Epidermal melanocyte (primary cell): ENCODE data around the gene VAV3.

Source experiments
- DNase-seq: peaks from one replicate; pipeline ENCODE4 v3.0.0; 2011; ENCODE audit warnings: low spot score; ENCODE audit not compliant: insufficient read length

Gene VAV3

DNA sequence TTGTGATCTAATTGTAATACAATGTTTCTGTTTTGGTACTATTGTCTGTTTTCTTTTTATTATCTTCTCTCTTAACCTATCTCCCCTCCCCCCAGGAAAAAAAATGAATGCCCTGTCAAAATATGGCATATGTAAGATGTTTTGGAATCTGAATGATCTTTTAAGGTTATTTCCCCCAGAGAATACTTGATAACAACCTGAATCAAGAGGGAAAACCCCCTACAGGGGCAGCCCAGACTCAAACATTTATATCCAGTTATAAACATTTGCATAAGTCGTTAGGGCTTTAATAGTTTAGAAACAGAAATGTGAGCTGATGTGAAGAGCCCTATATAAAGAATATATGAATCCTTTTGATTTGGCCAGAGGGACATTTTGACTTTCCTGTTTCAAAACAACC is 169.5 kb downstream of the VAV3 start:
- no peak for DNase-seq

DNA sequence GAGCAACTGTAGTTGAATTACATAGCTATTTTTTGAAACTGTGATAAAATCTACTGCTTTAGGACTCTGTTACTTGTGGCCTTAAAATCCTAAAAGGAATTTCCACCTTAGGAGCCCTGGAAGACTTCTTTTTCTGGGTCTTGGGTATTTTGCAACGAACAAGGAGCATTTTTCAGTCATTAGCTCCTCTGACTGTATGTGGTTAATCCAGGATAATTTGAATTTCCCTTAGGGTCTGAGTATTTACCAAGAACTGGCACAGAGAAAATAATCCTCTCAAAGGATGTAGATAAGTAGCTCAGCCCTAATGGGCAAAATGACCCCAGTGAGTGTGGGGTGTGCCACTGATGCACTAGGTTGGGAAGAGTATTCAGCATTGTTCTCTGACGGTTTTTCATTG is 170.4 kb downstream of the VAV3 start:
- DNase-seq, result no peak

DNA sequence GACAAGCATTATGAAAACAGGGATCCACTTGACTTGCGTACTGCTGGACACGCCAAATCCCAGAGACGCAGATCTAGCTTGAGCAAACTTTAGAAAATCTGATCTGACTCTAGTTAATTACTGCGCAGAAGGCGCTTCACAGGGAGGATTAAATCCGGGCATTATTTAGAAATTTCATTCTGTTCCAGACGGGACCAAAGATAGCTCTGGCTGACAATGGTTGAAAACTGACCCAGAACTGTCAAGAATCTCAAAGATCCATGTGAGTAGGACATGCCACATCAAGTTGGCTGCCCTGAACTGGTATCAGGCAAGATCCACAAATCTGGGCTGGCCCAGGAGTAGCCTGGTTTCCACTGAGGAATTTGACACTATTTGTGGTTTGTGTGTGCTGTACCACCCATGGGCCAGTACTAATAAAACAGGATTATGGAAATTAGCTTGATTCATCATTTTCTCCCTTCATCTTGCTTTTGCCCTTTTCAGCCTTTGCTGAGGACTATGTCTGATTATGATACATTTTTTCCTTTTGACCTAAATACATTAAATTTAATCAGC is 171.0 kb downstream of the VAV3 start:
- no peak for DNase-seq

DNA sequence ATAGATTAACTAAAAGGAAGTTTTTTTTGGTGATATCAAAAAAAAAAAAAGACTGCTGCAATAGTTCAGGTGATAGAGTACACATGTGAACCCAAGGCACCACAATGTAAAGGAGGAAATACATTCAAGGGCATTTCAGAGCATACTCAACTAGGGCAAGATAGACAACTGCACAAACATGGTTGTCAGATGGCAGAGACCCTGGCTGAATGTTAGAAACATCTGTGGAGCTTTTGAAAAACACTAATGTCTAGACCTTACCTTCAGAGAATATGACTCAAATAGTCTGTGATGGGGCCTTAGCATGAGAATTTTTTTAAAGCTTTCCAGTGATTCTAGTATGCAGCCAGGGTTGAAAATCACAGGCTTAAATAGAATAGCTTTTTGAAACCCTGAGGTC is 173.6 kb downstream of the VAV3 start:
- no peak for DNase-seq

DNA sequence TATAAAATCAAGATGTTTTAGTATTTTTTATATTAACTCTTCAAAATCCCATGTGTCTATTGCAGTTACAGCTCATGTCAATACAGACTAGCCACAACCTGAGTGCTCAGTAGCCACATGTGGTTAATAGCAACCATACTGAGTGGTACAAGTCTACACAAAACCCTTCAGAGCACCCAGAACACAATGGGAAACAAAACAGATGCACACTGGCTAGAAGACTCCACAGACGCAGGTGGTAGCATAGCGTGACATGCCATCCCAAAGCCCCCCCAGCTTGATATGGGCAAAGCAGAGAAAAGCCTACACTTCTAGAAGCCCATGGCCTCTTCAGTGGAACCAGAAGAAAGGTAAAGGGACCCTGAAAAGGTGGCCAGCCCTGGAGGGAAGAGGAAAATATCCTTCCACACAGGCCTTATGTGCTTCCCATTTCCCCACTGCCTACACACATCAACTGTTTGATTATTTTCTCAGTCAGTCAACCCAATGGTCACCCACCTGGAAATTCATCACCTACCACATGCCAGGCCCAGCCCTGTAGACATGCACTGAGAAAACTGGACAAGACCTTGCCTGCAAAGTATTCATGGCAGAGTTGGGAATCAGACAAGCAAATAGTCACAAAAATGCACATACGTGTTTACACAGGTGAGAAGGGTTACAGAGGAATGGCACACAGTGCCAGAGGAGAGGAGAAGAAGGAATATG is 175.0 kb downstream of the VAV3 start:
- no peak for DNase-seq

DNA sequence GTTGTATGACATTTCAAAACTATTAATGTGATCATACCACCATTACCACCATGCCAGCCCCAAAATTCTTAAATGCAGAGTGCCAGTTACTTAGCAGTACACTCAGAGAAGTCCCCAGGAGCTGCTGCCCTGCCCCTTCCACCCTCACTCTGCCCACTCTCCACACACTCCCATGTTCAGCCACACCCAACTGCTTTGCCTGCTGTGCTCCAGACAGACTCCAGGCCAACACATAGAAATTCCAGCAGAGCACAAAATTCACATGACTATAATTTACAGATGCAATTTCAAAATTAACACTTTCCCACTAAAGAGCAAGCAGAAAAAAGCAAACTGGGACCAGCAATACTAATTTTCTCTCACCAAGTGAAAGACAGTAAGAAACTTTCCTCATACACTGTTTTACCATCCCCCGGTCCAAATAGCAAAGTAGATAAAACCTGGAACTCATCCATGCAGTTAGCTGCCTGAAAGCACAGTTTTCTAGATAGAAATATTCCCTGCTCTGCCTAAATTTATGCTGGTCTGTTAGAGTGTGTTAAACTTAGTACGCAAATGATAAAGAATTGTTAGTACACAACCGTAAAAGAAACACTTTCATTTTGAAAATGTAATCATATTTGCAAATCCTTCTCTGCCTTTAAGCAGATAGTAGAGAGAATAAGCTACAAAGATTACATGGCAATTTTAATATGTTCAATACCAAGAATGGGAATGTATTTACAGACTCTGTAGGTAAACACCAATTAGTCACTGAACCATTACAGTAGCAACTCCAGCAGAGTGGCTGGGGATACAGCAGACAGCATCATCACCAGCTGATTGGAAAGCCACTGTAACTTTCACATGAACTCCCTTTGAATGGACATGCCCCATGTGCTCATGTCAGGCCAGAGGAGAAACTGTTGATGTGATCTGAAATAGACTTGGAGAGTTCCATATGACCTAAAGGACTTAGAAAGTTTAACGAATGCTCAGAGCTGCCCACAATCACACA is 176.5 kb downstream of the VAV3 start:
- no peak for DNase-seq

DNA sequence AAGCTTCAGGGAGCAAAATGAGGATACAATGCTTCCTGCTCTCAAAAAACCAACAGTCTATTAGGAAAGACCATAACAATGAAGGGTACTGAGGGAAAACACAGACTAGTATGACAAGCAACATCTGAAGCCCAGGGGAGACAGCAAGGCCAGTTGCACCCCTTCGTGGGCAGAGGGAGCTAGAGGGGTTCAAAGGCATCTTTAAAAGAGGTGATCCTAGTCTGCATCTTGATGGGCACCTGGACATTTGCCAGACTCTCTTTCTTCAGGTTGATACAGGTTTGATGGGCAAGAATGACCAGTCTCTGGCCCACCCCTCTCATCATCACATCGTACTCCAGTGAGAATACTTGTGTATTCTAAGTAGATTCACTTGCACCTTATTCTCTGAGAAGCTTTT is 177.7 kb downstream of the VAV3 start:
- DNase-seq, result no peak

DNA sequence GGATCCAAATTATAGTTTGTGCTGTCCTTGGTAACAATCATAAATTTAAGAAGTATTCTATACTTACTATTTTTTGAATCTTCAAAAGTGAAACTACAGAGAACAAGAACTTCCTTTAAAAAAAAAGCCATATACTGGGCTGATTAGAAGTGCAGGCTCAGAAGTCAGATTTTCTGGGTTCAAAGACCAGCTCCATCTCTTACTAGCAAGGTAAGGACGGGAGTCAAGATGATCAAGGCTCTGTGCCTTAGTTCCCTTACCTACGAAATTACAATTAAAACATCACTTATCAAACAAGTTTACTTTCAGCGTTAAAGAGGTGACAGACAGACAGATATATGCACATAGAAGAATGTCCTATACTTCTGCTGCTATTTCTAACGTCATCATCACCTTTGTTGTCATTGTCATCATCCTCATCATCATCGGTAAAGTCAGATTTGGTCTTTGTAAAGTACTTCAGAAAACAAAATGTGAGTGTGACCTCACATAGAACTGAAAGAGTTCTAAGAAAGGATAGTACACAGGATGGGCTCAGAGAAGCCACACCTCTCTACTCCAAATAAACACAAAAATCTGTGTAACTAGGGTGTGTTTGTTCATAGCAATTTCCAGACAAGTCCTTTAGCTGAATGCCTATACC is 178.7 kb downstream of the VAV3 start:
- no peak for DNase-seq

DNA sequence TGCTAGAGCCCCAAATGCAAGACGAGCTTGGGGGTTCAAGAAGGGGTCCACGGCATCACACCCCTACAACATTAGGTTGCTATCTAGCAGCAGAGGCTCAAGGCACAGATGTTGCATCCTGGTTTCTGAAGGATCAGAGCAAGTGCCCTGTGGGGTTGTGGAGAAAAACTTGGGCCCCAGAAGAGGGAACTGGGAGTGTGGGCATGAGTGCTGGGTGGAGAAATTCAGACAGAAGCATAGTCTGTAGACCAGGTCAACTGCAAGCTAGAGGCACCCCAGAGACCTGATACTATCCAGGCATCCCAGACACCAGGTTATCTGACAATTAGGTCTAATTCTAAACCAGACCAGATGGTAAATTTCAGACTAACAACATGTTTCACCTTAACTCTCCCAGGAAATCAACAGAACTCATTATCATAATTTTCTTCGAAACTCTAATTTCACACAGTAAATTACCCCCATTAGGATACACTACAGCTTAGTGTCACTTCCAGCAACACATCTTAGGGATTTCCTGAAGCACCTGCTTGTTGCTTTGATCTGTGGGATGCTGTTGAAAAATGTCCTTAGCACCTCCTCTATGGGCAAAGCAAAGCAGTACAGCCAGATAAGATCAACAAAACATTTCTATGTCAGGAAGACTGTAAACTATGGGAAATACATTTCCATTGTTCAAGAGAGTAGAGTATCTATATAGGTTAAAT is 179.3 kb downstream of the VAV3 start:
- no peak for DNase-seq

DNA sequence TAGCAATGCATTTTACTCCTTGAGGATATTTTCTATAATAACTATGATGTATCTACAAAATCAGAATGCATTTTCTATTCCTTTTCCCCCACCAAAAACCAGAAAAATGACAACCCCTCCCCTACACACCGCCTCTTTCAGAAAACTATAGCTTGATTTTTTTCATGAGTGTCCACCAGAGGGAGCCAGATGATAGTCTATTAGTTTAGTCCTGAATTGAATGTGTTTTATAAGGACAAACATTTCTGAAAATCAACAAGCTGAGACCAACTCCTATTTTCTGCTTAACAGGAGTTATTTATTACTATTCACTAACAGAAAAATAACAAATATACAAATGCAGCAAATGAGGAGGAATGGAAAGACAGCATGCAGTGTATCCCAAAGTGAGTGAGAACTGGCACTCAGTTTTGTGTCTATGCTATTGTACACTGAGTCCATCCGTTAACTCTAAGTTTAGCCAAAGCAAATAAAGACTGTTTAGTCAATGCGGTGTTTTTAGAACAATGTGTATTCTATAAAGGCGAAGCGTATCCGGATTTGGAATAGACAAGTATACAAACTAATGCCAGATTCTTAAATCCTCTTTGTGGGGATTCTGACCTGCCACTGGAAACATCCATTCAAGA is 182.6 kb downstream of the VAV3 start:
- no peak for DNase-seq

DNA sequence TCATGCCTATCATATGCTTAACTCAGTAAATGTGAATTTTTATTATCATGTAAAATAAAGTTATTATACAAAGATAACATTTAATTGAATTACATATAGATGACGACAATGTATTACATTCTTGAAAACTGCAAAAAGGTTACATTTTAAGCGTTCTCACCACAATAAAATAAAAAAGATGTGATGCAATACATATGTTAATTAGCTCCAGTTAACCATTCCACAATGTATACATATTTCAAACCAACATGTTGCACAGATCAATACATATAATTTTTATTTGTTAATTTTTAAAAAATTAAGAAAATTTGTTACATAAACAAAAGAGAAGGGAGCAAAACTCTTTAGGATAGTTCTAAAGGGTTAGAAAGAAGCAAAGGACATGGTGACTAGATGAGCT is 183.7 kb downstream of the VAV3 start:
- no peak for DNase-seq

DNA sequence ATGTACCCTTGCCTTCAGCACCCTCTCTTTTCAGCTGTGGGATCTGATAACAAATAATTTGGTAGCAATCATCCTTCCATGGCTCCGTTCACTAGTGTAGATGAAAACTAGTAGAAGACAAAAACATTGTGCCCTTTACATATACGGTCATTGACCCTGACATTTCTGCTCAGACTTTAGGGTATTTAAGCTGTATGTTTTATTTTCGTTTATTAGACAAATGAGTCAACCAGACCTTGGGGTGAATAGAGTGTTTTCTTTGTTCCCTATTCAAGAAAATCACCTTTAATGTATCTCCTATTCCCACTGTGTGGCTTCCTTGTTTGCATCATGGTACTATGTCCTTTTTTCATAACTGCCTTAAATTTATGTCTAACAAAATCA is 187.3 kb downstream of the VAV3 start:
- no peak for DNase-seq

DNA sequence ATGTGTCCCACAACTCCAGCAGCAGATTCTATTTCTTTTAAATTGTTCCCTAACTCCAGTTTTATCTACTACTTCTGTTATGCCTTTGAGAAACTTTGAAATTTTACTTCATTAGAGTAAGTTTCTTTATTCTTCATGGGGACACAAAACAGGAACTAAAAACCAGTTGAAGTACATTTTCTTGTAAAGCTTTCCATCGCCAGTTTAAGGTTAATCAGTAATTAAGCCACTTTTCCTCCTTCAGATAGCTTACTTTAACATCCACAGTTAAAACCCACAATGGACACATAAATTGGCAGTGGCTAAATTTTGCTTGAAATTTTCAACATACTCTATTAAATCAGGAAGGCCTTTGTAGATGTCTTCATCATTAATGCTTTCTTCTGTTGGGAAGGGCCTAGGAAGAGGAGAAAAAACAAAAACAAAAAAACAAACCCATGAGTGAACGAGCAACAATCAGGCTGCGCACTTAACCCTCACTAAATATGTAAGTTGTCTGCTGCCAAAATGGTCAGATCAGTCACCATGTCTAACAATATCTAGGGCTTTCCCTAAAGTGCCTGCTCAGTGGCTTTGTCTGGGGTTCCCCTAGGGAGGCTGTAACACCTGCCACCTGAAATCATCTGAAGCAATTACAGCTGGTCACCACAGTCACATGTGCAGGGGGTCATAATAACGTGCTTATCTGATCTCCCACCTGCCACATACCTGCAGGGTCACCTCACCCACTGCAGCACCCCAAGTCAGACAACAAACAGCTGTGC is 187.9 kb downstream of the VAV3 start:
- DNase-seq, result no peak

DNA sequence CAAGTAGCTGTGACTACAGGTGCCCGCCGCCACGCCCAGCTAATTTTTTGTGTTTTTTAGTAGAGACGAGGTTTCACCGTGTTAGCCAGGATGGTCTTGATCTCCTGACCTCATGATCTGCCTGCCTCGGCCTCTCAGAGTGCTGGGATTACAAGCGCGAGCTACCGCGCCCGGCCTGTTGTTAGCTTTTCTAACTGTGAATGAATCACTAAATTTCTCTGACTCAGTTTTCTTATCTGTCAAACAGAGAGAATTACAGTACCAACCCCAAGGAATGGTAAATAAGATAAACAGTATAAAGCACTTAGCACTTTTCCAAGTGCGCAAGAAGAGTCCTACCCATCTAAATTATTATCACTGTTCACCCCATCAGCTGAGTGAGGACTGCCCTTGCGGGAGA is 193.6 kb downstream of the VAV3 start:
- DNase-seq, result no peak

DNA sequence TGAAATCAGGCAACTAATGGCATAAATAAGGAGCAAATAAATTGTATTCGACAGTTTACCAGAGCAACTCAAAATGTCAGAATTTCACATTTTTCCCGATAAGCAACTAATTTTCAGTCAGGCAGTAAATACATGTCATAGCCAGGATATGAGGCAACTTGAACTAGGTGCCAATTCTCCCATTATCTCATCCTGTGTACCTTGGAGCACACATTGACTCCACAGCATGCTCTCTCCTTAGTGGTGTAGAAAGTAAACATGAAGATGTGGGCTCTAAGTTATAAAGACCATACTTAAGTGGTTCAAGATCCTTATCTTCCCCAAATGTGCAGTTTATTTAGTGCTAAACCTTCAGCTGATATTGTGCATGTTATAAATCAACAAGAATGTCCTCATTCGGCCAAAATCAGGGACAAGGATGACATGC is 197.8 kb downstream of the VAV3 start:
- no peak for DNase-seq

DNA sequence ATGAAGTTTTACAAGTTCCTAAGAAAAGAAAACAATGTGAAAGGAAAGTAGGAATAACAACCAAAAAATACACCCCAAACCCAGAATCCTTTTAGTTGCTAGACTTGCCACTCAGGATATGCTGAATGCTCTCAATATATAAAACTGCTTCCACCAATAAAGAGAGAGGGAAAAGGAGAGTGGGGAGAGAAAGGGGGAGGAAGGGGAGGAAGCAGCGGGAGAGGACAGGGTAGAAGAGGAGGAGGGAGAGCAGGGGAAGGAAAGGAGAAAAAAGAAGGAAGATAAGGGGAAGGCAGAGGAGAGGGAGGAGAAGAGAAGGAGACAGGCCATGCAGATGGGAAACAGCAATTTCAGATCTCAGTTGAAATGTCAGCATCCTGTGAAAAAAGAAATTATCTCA is 198.4 kb downstream of the VAV3 start:
- no peak for DNase-seq

DNA sequence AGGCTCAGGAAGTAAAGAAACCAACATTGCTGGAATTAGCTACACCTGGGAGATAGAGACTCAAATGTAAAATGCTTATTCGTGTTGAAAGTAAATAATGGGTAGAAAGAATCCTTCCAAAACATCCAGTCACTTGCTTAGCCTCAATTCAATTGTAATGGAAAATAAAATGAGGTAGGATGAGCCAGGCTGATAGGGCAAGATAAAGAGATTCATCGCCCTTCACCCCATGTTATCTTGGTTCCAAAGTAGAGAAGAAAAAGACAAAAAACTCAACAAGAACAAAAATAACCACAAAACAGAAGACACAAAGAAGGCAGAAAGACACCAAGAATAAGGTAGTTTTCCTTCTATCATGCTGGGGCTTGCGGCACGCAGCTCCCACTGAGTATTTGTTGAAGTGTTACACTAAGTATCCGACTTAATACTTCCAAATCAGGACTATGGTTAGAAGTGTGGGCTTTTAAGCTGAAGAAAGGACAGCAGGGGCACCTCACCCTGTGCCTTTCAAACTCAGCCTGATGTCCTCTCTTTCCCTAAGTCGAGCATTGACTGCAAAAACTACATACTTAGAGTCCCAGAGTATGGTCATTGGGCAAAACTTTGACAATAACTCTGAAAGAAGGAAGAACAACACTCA is 202.1 kb downstream of the VAV3 start:
- no peak for DNase-seq

DNA sequence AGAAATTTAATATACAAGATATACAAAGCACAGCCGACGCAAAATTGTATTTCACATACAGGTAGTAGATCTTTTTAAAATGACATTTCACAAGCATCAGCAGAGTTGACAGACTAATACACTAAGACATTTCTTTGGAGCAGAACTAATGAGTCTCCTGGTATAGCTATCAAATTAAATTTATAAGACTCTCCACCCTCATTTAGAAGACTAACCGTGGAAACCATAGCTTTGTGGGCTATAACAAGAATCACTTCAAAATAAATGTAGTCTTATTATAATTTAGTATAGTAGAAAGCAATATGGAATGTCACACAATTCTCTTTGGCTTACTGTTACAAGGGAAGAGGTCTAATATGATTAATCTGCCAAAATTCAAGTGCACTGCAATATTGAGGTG is 204.9 kb downstream of the VAV3 start:
- no peak for DNase-seq

DNA sequence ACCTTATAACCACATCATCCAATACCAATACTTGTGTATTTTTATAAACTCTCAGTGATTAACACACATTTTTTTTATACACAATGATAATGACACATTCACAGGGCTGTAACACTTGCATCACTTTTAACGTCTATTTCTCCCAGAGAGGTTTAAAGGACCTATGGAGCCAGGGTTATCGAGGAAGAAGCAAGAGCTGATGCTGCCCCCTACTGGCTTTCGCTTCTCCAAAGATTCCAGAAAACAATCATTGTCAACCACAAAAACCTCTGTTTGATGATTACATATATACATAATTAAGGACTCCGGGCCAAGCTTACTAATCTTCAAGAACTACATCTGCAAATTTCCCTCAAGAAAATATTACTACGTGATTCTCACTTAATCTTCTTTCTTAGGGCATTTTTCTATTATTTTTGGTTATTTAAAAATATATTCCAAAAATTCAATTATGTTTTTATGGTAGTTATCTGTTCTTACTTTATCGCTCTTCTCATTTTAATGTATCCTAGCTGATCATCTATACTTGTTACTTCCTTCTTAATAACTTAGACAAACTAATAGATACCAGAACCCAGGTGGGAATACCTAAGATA is 214.5 kb downstream of the VAV3 start:
- peak; percentile 37 for DNase-seq
